Activated CD4-positive, alpha-beta T cell treated with anti-CD3 and anti-CD28 coated beads, Interleukin-2, Interleukin-4, amounts not matched to agents 100 ng/mL and 50 ng/mL, durations not matched to agents 16 hours and 8 hours (primary cell): Measurements from ENCODE around the gene MAP6D1.
"Not testable (repeated sequence)": the region's sequence is repeated elsewhere in the genome, so short reads cannot be mapped to it uniquely, and the experiment has no call there.

ENCODE experiments used
- DNase-seq: peaks from one replicate; pipeline ENCODE4 v3.0.0-alpha.2; 2020; ENCODE audit warnings: low spot score

MAP6D1 gene

DNA sequence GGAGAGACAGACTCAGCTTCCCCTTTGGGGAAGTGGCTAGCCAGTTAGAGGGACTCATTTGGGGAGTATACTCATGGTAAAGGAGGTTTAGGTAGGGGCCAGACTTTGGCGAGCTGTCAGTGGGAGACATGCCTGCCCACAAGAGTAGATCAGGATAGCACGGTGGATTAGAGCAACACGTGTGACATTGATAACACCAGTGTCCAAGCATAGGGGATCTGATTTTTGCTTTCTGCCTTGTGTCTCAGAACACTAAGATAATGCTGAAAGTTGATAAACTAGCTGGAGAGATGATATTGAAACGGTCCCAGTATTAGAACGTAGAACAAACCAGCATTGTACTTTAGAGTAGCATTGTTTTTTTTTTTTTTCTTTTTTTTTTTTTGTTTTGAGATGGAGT is 25.9 kb downstream of the MAP6D1 start:
- no peak for DNase-seq

DNA sequence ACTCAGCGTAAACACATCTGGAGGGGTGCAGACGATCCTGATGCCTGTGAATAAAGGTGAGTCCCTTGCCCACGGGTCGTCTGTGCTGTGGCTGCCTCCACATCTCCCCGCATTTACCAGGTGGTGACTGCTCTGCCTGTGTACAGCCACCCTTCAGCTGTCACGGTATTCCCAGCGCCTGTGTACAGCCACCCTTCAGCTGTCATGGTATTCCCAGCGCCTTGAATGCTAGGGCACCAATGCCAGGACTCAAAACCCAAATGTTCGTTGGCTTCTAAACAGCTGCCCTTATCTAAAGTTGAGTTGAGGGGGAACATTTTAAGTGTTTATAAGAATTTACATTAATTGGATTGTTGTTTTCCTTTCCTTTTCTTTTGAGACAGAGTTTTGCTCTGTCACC is 27.4 kb downstream of the MAP6D1 start:
- DNase-seq, result no peak

DNA sequence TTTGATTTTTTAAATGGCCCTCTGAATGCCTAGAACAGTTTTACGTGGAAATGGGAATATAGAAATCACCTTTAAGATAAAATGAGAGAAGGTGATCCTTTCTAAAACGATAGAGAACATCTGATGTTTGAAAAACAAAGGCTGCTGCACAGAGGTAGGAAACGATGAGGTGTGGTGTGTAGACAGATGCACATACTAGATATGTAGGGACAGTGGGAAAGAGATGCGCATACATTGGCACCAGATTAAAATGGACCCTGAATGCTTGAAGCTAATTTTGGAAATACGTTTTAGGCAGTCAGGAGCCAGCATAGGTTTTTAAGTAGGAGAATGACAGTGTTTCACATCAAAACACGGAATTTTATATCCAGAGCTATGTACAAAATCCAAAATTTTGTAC is 29.0 kb downstream of the MAP6D1 start:
- no peak for DNase-seq

DNA sequence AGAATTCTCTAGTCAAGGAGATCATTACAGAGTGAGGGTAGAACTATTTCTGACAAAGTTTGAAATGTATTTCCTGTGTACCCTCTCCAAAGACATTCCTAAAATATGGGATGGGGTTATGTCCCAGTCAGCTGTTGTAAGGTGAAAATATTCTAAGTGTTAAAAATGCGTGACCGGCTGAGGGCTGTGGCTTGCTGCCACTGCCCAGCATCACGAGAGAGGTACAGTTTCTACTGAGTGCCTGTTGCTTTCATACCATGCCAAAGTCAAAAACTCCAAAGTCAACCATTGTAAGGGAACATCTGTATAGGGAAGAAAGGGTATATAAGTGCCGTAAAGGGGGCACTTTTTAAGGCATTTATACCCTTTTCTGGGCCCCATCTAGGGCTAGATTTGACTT is 30.9 kb downstream of the MAP6D1 start:
- DNase-seq, result no peak

DNA sequence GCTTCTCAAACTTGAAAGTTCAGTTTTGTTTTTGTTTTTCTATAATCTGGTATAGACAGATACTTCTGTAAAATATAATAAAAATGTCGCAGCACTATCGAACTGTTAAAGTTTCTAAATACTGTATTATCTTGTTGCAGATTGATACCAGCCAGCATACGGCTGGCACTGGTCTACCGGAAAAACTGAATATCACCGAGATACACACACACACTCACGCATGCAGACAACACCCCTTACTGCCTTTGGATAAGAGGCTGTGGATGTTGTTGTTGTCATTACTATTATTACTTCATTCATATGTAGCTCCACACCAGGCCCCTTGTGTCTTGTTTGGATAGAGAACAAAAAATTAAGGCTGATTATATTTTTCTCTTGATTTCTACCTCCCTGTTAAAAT is 32.4 kb downstream of the MAP6D1 start:
- DNase-seq, result no peak

DNA sequence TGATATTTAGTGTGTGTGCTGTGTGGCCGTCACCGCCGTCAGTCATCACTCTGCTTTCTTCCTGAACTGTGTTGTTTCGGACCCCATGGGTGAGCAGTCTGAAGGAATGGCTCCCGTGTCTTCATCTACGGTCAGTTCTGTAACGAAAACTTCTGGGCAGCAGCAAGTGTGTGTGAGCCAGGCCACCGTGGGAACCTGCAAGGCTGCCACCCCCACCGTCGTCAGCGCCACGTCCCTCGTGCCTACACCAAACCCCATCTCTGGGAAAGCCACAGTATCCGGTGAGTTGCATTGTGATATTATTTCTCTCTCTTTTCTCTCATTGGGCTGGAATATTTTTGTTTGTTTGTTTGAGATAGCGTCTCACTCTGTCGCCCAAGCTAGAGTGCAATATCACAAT is 34.7 kb downstream of the MAP6D1 start:
- DNase-seq, result no peak

DNA sequence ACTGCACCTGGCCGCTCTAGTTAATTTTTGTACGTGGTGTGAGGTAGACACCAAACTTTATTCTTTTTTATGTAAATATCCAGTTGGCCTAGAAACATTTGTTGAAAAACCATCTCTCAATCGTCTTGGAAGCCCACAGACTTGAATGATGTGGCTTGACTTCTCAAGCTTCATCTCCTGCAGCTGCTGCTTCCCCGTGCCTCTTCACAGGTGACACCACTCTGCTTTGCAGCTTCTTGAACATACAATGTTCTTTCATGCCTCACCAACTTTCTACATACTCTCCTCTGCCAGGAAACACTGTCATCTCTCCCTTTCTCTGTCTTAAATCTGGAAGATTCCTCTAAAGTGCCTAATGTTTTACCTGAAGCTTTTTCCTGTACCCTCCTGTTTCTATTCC is 35.6 kb downstream of the MAP6D1 start:
- DNase-seq, result no peak

DNA sequence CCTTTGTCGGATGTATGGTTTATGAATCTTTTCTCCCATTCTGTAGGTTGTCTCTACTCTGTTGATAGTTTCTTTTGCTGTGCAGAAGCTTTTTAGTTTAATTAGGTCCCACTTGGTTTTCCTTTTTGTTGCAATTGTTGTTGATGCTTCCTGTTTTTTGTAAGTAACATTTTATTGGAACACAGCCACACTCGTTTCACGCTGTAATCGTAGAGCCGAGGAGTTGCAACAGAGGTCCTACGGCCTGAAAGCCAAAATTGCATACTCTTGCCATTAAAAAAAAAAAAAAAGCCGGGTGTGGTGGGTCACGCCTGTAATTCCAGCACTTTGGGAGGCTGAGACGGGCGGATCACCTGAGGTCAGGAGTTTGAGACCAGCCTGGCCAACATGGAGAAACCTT is 40.9 kb downstream of the MAP6D1 start:
- DNase-seq, result not testable (repeated sequence)

DNA sequence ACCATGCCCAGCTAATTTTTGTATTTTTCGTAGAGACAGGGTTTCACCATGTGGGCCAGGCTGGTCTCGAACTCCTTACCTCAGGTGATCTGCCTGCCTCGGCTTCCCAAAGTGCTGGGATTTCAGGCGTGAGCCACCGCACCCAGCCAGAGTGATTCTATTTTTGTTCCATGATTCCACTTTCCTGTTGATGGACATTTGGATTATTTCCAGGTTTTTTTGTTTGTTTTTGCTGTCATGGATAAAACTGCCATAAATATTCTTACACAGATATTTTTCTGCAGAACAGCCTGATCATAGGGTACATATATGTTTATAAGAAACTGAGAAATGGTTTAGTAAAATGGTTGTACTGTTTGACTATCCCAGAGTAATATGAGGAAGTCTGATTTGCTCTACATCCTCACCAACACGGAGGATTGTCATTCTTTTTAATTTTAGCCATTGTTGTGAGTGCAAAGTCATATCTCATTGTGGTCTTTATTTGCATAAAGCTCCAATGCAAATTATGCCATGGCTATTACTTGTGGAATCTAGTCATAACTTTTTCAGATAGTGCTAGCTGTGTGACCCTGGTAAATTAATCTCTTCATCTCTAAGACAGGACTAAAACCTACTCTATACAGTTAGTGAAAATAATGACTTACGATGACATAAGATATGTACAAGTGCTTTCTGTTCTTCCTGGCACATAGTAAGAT is 42.7 kb downstream of the MAP6D1 start:
- no peak for DNase-seq

DNA sequence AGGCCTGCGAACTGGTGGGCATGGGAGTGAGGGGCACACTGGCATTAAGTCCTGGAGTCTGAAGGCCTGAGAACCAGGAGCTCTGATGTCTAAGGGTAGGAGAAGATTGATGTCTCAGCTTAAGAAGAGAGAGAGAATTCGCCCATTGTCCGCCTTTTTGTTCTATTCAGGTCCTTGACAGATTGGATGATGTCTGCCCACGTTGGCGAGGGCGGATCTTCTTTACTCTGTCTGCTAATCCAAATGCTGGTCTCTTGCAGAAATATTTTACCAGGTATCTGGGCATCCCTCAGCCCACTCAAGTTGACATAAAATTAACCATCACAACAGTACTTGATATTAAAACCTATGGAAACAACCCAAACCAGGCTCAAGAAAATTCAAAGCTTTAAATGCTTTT is 44.1 kb downstream of the MAP6D1 start:
- DNase-seq, result no peak

DNA sequence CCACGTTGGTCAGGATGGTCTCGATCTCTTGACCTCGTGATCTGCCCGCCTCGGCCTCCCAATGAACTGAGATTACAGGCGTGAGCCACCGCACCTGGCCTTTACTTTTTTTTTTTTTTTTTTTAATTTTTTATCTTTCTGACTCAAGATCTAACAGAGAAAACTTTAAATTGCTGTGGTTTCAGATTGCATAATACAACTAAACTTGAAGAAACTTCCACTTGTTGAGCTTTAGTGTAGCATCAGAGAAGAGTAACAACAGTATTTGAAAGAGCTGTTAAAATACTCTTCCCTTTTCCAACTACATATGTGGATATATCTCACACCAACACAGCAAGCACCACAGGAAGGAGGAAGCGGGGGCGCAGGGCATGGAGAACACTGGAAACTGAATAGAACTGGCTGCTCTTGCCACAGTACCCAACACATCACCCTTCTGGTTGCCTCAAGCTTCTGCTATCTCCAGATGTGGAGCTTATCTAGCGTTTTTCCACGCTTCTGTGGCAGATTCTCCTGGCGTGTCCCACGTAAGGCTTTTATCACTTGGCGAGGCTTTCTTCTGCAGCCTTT is 45.4 kb downstream of the MAP6D1 start:
- DNase-seq, result no peak

DNA sequence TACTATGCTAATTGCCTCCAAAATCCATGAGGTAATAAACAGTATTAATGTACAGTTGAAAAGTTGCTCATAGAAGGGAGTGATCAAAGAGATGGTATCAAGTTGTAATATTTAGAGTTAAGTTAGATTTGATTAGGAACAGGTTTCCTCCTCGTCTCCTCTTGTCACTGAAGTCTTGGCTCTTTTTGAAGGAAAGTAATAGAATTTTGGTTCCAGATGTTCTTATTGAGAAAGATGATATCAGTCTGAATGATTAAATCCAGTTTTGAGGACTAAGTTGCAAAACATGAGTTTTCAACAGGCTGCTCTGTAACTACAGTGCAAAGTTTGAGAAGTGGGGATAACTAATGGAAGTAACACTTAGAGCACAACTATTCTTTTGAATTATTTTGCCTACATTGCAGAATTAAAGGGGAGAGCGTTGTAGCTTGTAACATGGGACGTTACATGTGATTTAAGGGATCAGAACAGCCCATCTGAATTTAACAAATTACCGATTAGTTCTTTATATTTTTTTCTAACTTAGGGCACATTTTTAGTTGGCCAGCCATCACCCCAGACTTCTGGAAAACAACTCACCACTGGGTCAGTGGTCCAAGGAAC is 48.3 kb downstream of the MAP6D1 start:
- DNase-seq, result no peak

DNA sequence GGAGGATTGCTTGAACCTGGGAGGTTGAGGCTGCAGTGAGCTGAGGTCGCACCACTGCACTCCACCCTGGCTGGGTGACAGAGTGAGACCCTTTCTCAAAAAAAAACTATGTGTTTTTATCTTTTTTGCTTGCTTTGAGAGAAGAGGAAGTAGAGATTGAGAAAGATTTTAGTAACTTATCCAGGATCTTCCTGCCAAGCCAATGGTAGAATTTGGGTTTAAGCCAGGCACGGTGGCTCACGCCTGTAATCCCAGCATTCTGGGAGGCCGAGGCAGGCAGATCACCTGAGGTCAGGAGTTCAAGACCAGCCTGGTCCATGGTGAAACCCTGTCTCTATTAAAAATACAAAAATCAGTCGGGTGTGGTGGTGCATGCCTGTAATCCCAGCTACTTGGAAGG is 48.9 kb downstream of the MAP6D1 start:
- not testable (repeated sequence) for DNase-seq

DNA sequence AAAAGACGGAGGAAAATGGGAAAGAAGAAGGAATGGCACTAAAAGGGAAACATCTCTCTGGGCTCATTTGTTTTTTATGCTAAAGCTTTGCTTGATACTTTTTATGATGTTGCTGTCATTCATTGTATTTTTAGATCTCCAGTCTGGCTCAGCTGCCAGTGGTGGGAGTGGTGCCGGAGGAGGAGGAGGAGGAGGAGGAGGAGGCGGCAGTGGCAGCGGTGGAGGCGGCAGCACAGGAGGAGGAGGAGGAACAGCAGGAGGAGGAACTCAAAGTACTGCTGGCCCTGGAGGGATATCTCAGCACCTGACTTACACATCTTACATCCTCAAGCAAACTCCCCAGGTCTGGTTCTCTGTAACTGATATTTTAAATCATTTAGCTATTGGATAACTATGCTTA is 49.6 kb downstream of the MAP6D1 start:
- DNase-seq, result no peak

DNA sequence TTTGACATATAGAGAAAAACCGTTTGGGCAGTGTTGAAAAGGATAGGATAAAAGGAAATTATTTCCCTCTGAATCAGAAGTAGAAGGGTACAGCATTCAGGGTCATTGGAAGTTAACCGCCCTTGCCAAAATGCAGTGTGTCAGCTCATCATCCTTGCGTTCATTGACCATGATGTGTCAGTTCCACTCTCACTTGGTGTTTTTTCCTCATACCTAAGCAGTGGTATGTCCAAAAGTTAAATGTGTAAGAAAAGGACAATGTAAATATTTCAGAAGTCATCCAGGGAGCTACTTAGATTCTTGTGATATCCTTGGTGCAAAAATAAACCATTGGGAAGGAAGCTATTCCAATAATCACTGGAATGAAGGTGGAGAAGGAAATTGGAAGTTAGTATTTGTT is 50.7 kb downstream of the MAP6D1 start:
- no peak for DNase-seq

DNA sequence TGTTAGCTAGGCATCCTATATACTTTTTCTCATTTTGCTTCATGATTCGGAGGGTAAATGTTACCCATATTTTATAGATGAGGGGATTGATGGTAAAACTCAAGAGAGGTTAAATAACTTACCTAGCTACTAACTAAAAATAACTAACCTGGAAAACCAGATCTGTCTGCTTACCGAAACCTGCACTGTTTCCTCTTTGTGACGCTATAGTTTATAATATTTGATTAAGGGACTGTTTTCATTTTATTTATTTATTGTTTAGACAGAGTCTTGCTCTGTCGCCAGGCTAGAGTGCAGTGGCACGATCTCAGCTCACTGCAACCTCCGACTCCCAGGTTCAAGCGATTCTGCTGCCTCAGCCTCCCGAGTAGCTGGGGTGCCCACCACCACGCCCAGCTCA is 55.9 kb downstream of the MAP6D1 start:
- no peak for DNase-seq

DNA sequence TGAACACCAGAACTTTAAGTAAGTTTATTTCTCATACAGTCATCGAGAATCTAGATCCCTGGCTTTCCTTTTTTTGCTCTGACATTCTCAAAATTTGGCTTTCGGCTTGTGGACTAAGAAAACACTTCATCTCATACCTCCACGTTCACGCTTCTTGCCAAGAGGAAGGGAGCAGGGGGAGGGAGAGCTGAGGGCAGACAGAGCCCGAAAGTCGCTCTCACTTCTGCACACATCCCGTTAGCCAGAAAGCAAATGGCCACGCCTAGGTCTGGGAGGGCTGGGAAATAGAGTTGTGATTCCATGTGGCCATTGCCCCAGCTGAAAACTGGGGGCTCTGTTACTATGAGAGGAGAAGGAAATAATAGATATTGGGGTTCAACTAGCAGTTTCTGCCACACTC is 57.3 kb downstream of the MAP6D1 start:
- DNase-seq, result no peak

DNA sequence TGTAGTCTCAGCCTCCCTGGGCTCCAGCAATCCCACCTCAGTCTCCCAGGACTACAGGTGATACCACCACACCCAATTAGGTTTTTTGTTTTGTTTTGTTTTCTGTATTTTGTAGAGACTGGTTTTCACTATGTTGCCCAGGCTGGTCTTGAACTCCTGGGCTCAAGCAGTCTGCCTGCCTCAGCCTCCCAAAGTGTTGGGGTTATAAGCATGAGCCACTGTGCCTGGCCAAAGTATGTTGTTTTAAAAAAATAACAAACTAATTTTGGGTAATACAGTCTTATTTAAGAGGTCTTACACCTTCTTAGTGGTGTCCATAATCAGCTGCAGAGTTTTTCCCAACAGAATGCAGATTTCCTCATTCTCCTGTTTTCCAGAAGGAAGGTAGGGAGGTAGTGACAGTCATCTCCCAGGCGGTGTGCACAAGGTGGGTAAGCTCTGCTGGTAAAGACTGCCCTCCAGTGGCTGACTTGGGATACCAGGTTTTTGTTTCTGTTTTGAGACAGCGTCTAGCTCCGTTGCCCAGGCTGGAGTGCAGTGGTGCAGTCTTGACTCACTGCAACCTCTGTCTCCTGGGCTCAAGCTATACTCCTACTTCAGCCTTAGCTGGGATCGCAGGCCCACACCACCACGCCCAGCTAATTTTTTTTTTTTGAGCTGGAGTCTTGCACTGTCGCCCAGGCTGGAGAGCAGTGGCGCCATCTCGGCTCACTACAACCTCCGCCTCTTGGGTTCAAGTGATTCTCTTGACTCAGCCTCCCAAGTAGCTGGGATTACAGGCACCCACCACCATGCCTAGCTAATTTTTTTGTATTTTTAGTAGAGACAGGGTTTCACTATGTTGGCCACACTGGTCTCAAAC is 58.4 kb downstream of the MAP6D1 start:
- DNase-seq, result peak; percentile 71

DNA sequence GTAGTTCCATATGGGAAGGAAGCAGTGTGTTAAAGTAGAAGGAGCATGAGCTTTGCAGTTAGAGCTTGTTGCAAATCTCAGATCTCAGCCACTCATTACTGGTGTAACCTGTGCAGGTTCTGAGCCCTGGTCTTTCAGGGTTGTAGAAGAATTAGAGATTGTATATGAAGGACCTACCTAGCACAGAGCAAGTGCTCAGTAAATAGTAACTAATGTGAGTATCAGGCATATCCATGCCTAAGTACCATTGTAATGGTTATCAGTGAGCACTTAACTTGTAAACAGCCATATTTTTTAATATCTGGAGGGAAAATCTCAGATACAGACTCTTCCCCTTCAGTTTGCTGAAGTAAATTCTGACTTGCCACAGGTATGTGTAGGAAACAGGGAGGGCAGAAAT is 59.3 kb downstream of the MAP6D1 start:
- no peak for DNase-seq
